ENCODE results near the gene BBS9.
"Not testable (repeated sequence)": the region's sequence is repeated elsewhere in the genome, so short reads cannot be mapped to it uniquely, and the experiment has no call there.

BBS9 gene

DNA sequence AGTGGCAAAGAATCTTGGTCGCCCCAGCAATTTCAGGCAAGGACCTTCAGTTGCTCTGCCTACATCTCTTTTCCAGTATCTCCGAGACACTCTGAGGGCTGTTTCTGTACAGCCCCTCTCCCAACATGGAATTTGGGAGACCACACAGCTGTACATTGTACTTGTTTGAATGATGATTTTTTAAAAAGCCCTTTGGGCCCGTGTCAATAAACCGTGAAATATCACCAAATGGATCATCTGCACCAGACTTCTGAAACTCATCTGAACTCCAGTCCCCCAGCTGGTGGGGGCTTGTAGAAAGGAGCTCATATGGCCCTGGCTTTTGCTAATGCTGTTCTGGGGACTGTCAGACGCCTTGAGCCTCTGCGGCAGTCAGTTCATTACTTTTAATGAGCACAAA is 374.9 kb downstream of the BBS9 start:
- Histone ChIP-seq H3K4me1 (ENCODE audit: low read depth, poor library complexity, severe bottlenecking) (no peaks in the 10 kb centered on the region), H2AFZ (ENCODE audit: low read depth) (no peak overlapping the region), H3K4me3 (IDR thresholded peaks at IDR 0.05; ENCODE audit: insufficient read depth, low read depth, low read length) (no peak overlapping the region), H3K27me3 (ENCODE audit: insufficient read depth, low read depth) (no peaks in the 10 kb centered on the region), H3K36me3 (ENCODE audit: insufficient read depth) (no peaks in the 10 kb centered on the region), H3K4me2 (no peak overlapping the region), H4K20me1 (ENCODE audit: insufficient read depth) (no peaks in the 10 kb centered on the region), H3K9ac (no peak overlapping the region), H3K27ac (no peak overlapping the region), H3K79me2 (ENCODE audit: insufficient read depth, low read depth) (no peaks in the 10 kb centered on the region)
- TF ChIP-seq, protein P1, sequence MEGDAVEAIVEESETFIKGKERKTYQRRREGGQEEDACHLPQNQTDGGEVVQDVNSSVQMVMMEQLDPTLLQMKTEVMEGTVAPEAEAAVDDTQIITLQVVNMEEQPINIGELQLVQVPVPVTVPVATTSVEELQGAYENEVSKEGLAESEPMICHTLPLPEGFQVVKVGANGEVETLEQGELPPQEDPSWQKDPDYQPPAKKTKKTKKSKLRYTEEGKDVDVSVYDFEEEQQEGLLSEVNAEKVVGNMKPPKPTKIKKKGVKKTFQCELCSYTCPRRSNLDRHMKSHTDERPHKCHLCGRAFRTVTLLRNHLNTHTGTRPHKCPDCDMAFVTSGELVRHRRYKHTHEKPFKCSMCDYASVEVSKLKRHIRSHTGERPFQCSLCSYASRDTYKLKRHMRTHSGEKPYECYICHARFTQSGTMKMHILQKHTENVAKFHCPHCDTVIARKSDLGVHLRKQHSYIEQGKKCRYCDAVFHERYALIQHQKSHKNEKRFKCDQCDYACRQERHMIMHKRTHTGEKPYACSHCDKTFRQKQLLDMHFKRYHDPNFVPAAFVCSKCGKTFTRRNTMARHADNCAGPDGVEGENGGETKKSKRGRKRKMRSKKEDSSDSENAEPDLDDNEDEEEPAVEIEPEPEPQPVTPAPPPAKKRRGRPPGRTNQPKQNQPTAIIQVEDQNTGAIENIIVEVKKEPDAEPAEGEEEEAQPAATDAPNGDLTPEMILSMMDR (conservative IDR thresholded peaks at IDR 0.05; ENCODE audit: low read depth, low read length): no peak

DNA sequence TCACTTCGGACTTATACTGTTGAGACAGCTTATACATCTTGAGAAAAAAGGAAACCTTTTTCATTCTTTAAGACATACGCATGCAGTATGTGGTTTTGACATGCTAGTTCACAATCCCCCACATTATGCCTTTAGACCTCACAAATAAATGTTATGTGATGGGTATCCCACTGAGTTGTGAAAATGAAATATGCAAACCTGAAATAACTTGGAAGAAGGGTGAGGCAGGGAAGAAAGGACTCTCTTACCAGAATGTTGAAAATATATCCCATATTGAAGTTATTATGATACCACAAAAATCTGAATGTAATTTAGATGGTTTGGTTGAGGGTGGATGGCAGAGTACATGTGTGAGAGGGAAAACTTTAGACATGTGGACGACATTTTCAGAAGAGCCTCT is 379.8 kb downstream of the BBS9 start:
- Histone ChIP-seq H3K27ac (no peak overlapping the region), H4K20me1 (ENCODE audit: insufficient read depth) (no peaks in the 10 kb centered on the region), H3K79me2 (ENCODE audit: insufficient read depth, low read depth) (no peaks in the 10 kb centered on the region), H3K4me3 (IDR thresholded peaks at IDR 0.05; ENCODE audit: insufficient read depth, low read depth, low read length) (no peak overlapping the region), H2AFZ (ENCODE audit: low read depth) (no peak overlapping the region), H3K4me2 (no peak overlapping the region), H3K36me3 (ENCODE audit: insufficient read depth) (no peaks in the 10 kb centered on the region), H3K27me3 (ENCODE audit: insufficient read depth, low read depth) (no peaks in the 10 kb centered on the region), H3K4me1 (ENCODE audit: low read depth, poor library complexity, severe bottlenecking) (no peaks in the 10 kb centered on the region), H3K9ac (no peak overlapping the region)
- TF ChIP-seq, protein P1 (conservative IDR thresholded peaks at IDR 0.05; ENCODE audit: low read depth, low read length): no peak

DNA sequence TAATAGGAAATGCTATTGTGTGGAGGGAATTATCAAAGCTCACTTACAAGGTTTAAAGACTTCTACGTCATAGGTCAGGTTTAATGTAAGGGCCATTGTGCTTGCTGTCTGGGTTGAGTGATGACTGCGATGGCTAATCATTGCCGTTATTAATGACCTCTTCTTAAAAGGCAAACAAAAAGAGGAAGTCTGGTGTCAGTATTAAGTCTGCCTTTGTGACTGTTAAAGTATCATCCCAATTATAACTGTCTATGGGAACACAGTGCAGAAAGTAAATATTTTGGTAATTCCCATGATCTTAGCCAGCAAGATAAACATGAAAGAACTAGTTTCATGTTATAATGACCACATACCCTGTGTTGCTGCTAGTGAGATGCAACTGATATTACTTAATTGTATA is 382.4 kb downstream of the BBS9 start:
- Histone ChIP-seq H4K20me1 (ENCODE audit: insufficient read depth) (no peaks in the 10 kb centered on the region), H3K4me3 (IDR thresholded peaks at IDR 0.05; ENCODE audit: insufficient read depth, low read depth, low read length) (no peak overlapping the region), H3K27ac (no peak overlapping the region), H3K4me1 (ENCODE audit: low read depth, poor library complexity, severe bottlenecking) (no peaks in the 10 kb centered on the region), H3K36me3 (ENCODE audit: insufficient read depth) (no peaks in the 10 kb centered on the region), H2AFZ (ENCODE audit: low read depth) (no peak overlapping the region), H3K9ac (no peak overlapping the region), H3K79me2 (ENCODE audit: insufficient read depth, low read depth) (no peaks in the 10 kb centered on the region), H3K4me2 (no peak overlapping the region), H3K27me3 (ENCODE audit: insufficient read depth, low read depth) (no peaks in the 10 kb centered on the region)
- TF ChIP-seq, protein P1 (conservative IDR thresholded peaks at IDR 0.05; ENCODE audit: low read depth, low read length): no peak

DNA sequence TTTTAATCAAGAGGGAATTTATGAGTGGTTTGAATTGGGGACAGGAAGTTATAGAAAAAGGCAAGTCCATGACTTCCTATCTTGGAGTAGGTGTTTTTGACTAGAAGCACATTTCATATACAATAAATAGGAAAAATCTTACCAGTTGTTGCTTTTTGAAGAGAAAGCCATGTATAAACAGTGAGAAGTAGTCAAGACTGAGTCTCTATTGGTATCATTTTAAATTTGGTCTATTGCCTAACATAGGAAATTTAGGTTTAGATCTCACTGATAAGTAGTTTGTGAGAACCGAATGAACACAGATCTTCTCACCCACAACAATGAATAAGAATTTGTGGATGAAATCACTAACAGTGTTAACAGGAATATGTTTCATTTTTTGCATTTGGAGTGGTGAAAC is 387.2 kb downstream of the BBS9 start:
- Histone ChIP-seq H3K4me1 (ENCODE audit: low read depth, poor library complexity, severe bottlenecking) (no peaks in the 10 kb centered on the region), H4K20me1 (ENCODE audit: insufficient read depth) (no peaks in the 10 kb centered on the region), H3K27ac (no peak overlapping the region), H3K4me2 (no peak overlapping the region), H2AFZ (ENCODE audit: low read depth) (no peak overlapping the region), H3K9ac (no peak overlapping the region), H3K27me3 (ENCODE audit: insufficient read depth, low read depth) (no peaks in the 10 kb centered on the region), H3K4me3 (IDR thresholded peaks at IDR 0.05; ENCODE audit: insufficient read depth, low read depth, low read length) (no peak overlapping the region), H3K79me2 (ENCODE audit: insufficient read depth, low read depth) (no peaks in the 10 kb centered on the region), H3K36me3 (ENCODE audit: insufficient read depth) (no peaks in the 10 kb centered on the region)
- TF ChIP-seq, protein P1 (conservative IDR thresholded peaks at IDR 0.05; ENCODE audit: low read depth, low read length): no peak

DNA sequence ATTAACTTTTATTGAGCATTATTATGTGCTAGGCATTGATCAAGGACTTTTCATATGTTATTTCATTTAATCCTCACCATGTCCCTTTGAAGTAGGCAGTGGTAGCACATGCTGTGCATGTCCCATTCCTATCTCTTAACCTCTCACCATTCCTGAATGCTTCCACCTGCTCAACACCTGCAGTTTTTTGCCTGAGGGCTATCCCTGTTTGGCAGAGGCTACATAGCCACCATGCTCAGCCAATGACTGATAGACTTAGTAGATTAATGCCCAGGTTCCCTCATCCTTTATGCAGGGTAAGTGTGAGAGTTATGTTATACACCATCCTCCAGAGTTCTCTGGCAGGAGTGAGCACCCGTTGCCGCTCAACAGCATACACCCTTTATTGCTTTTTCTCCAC is 387.8 kb downstream of the BBS9 start:
- Histone ChIP-seq H3K9ac (no peak overlapping the region), H2AFZ (ENCODE audit: low read depth) (no peak overlapping the region), H3K27me3 (ENCODE audit: insufficient read depth, low read depth) (no peaks in the 10 kb centered on the region), H3K4me3 (IDR thresholded peaks at IDR 0.05; ENCODE audit: insufficient read depth, low read depth, low read length) (no peak overlapping the region), H3K4me1 (ENCODE audit: low read depth, poor library complexity, severe bottlenecking) (no peaks in the 10 kb centered on the region), H3K4me2 (no peak overlapping the region), H3K27ac (no peak overlapping the region), H3K79me2 (ENCODE audit: insufficient read depth, low read depth) (no peaks in the 10 kb centered on the region), H3K36me3 (ENCODE audit: insufficient read depth) (no peaks in the 10 kb centered on the region), H4K20me1 (ENCODE audit: insufficient read depth) (no peaks in the 10 kb centered on the region)
- TF ChIP-seq, protein P1 (conservative IDR thresholded peaks at IDR 0.05; ENCODE audit: low read depth, low read length): no peak

DNA sequence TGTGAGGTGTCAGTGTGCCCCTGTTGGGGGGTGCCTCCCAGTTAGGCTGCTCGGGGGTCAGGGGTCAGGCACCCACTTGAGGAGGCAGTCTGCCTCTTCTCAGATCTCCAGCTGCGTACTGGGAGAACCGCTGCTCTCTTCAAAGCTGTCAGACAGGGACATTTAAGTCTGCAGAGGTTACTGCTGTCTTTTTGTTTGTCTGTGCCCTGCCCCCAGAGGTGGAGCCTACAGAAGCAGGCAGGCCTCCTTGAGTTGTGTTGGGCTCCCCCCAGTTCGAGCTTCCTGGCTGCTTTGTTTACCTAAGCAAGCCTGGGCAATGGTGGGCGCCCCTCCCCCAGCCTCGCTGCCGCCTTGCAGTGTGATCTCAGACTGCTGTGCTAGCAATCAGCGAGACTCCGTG is 397.6 kb downstream of the BBS9 start:
- H3K27me3 ChIP-seq (ENCODE audit: insufficient read depth, low read depth); H3K4me1 ChIP-seq (ENCODE audit: low read depth, poor library complexity, severe bottlenecking); H3K4me2 ChIP-seq; H3K4me3 ChIP-seq (IDR thresholded peaks at IDR 0.05; ENCODE audit: insufficient read depth, low read depth, low read length); H3K27ac ChIP-seq; H3K36me3 ChIP-seq (ENCODE audit: insufficient read depth); H2AFZ ChIP-seq (ENCODE audit: low read depth); H3K9ac ChIP-seq; H3K79me2 ChIP-seq (ENCODE audit: insufficient read depth, low read depth); H4K20me1 ChIP-seq (ENCODE audit: insufficient read depth): not testable (repeated sequence)

DNA sequence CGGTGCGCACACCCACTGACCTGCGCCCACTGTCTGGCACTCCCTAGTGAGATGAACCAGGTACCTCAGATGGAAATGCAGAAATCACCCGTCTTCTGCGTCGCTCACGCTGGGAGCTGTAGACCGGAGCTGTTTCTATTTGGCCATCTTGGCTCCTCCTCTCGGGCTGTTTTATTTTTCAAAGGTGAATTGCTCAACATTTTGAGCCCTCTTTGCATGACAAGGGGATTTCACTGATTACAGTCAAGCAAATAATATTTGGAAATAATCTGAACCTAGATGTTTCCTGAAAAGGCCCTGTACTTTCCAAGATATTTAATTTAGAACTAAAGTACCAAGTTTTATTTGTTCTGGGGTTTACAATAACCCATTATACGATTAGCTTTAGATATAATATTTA is 398.2 kb downstream of the BBS9 start:
- H3K4me1 ChIP-seq (ENCODE audit: low read depth, poor library complexity, severe bottlenecking); H3K9ac ChIP-seq; H2AFZ ChIP-seq (ENCODE audit: low read depth); H3K4me3 ChIP-seq (IDR thresholded peaks at IDR 0.05; ENCODE audit: insufficient read depth, low read depth, low read length); H3K27me3 ChIP-seq (ENCODE audit: insufficient read depth, low read depth); H4K20me1 ChIP-seq (ENCODE audit: insufficient read depth); H3K36me3 ChIP-seq (ENCODE audit: insufficient read depth); H3K4me2 ChIP-seq; H3K27ac ChIP-seq; H3K79me2 ChIP-seq (ENCODE audit: insufficient read depth, low read depth): not testable (repeated sequence)

All from KMS-11 (cell line).